Heart right ventricle (tissue), 16 donors: ENCODE measurements around the gene MME. TPM values are rescaled to one million over a fixed set of nuclear protein-coding genes. Genes with fewer than 3 reads are reported as not detected.

Experiments
- ATAC-seq, 8 donors: fragments of 200-7000 bp; cut with Tn5 transposase; one replicate each; pipeline ENCODE4 v1.9.1; 2020; ENCODE audit warnings: mild to moderate bottlenecking in 8 of 8, moderate library complexity in 8 of 8, moderate number of reproducible peaks in 1 of 8
- DNase-seq, 2 donors: peaks; one replicate each; pipeline ENCODE4 v3.0.0-alpha.2; 2020
- H3K27ac ChIP-seq, 10 donors: fragments of 200-600 bp; sonication (generic) in 2 of 10; one replicate each; pipeline versions ENCODE4 v1.5.0 to v1.8.0; 2020 to 2022; ENCODE audit warnings: mild to moderate bottlenecking in 3 of 10
- H3K27me3 ChIP-seq, 7 donors: fragments of 200-600 bp; one replicate each; pipeline ENCODE4 v1.8.0; 2021 to 2022; ENCODE audit warnings: mild to moderate bottlenecking in 2 of 7
- H3K36me3 ChIP-seq, 9 donors: fragments of 200-600 bp; sonication (generic) in 1 of 9; one replicate each; pipeline versions ENCODE4 v1.5.0 to v1.8.0; 2020 to 2022; ENCODE audit warnings: mild to moderate bottlenecking in 2 of 9
- H3K4me1 ChIP-seq, 9 donors: fragments of 200-600 bp; sonication (generic) in 1 of 9; one replicate each; pipeline versions ENCODE4 v1.5.0 to v1.8.0; 2020 to 2022; ENCODE audit warnings: mild to moderate bottlenecking in 4 of 9
- H3K4me3 ChIP-seq, 10 donors: fragments of 200-600 bp; sonication (generic) in 2 of 10; one replicate each; pipeline versions ENCODE4 v1.5.0 to v1.8.0; 2020 to 2022; ENCODE audit warnings: mild to moderate bottlenecking in 7 of 10, moderate library complexity in 2 of 10
- H3K9me3 ChIP-seq, 11 donors: fragments of 200-600 bp in 10 of 11; sonication (generic) in 2 of 11; one replicate each; pipeline versions ENCODE4 v1.5.0 to v1.8.0; 2013 to 2022; ENCODE audit warnings: mild to moderate bottlenecking in 2 of 11, control low read depth in 1 of 11, moderate library complexity in 1 of 11
- CTCF ChIP-seq, 9 donors: fragments of 200-600 bp; sonication (generic) in 2 of 9; IDR thresholded peaks; one replicate each; pipeline versions ENCODE4 v1.5.0 to v1.8.0; 2021 to 2022; ENCODE audit warnings: antibody characterized with exemption in 9 of 9, mild to moderate bottlenecking in 5 of 9, moderate library complexity in 1 of 9
- WGBS, 2 donors: extraction: QIAGEN DNeasy Blood & Tissue Kit; methylation state at CpG; one replicate each; pipeline ENCODE4 v1.1.7; 2013; ENCODE audit warnings: inconsistent platforms in 1 of 2; 5-methylcytosine and 5-hydroxymethylcytosine counted together
- intact Hi-C, 10 donors: fragments of 100-400 bp; cut with DNase I; formaldehyde crosslinking; loops; one replicate each; pipeline versions ENCODE4 v1.11.1 to v1.14.2; 2022
- polyA plus RNA-seq, 2 donors: library from polyadenylated mRNA; stranded (reverse); fragments of 200-250 nt; gene quantifications; one replicate each; pipeline ENCODE4 v1.2.3, GENCODE V29; 2013
- total RNA-seq, 10 donors: library from RNA; stranded (reverse); fragmentation: NEBNext Ultra II Directional in 3 of 10; extraction: Animal tissue kit (Norgen Biotek cat#: 25700) in 3 of 10; gene quantifications; one replicate each; pipeline versions ENCODE4 v1.2.1 to v1.2.4, GENCODE V29; 2021 to 2023
- donor health status: Arrhythmogenic right ventricular cardiomyopathy.
- donor health status: ischemic (EF 13 %, LVEDD 7.1; RV severe dilation, severe dysfunction).
- donor health status: healthy with polysubstance abuse.
- donor health status: DM: no; HTN: yes; CAD: no.
- donor health status: DM: no; HTN: no; CAD: no.
- donor health status: ischemic (EF 25% LVEDD 6.9; RV normal size, moderate dysfunction).
- donor health status: ischemic (EF 25% LVEDD 5.7; RV mildly dilated, moderate dysfunction).
- donor health status: healthy.
- donor health status: DM: yes; HTN: yes; CAD: no.
- donor health status: Ischemic cardiomyopathy.
- donor health status: ischemic (EF 35%, LVEDD 5.7; RV mildly dilated, moderate dysfunction).
- donor health status: nonischemic (EF 11% LVEDD 7.7; RV severe dilation, severe dysfunction).
- donor health status: DM: yes; HTN: yes; CAD: no.
- donor health status: PGD.
- donor health status: ischemic (EF 29% LVEDD 5.4; RV normal size, mild dysfunction).
- donor health status: nonischemic (EF 23%, LVEDD 6.1; RV moderate dilation, normal function).

MME gene
- total and polyA plus RNA-seq, 12 donors, result 1.8 to 10.5 (median 6.1) TPM

GRCh38 chr3:155233213-155233612, 153.1 kb downstream of the MME start:
- Histone ChIP-seq H3K4me3 (no peak overlapping the region), H3K27me3 (no peaks in the 10 kb centered on the region), H3K4me1 (peaks cover 0 to 20% (median 15%) of the 10 kb centered on the region in 9 donors), H3K27ac (peak overlapping the region; percentile 30 to 87 (median 78)), H3K36me3 (no peaks in the 10 kb centered on the region), H3K9me3 (peaks cover 0 to 13% (median 0%) of the 10 kb centered on the region in 11 donors)
- ATAC-seq, result peak; percentile 67 to 98 (median 90)
- intact Hi-C loops, result loop anchor here in 2 of 10 donors (5.0 to 10.0 kb wide), 2 partner anchors 82 to 84 kb away; no protein-coding TSS in a partner anchor
- DNase-seq, result peak in 1 of 2 donors; percentile 76
- 15 to 19% methylated on average over 2 of the region's 2 CpGs for WGBS, 2 donors
- no peak for TF ChIP-seq CTCF (IDR thresholded peaks at IDR 0.05)

Other genes with a start within 250 kb of the MME start
- 1 to 10 TPM in 6 of 10 donors, under 1 TPM in 3, not detected in 1; 0.55 to 5.6 (median 1.2) TPM for gene STRIT1, start 213.4 kb downstream of the MME start, total RNA-seq
- gene STRIT1, start 213.4 kb downstream of the MME start, polyA plus RNA-seq, result 1 to 10 TPM in 1 of 2 donors, under 1 TPM in 1; 0.26 to 4.2 TPM